Nephron progenitor cell (in vitro differentiated cells): Measurements from ENCODE around the gene EXOC4.

ENCODE experiments used
- DNase-seq: peaks from one replicate; pipeline ENCODE4 v3.0.0; 2021
- H3K27ac Mint-ChIP-seq: 2 replicates; pipeline ENCODE4 v1.8.0; 2021; ENCODE audit warnings: mild to moderate bottlenecking, moderate library complexity, mixed read lengths
- H3K27me3 Mint-ChIP-seq: 2 replicates; pipeline ENCODE4 v1.8.0; 2021; ENCODE audit warnings: mild to moderate bottlenecking, low read depth, mixed read lengths; ENCODE audit not compliant: poor library complexity
- H3K36me3 Mint-ChIP-seq: 2 replicates; pipeline ENCODE4 v1.8.0; 2021; ENCODE audit warnings: low read depth, mixed read lengths
- H3K4me1 Mint-ChIP-seq: 2 replicates; pipeline ENCODE4 v1.8.0; 2021; ENCODE audit warnings: mixed read lengths
- H3K4me3 Mint-ChIP-seq: 2 replicates; pipeline ENCODE4 v1.8.0; 2021; ENCODE audit warnings: mild to moderate bottlenecking, moderate library complexity, mixed read lengths
- H3K9me3 Mint-ChIP-seq: 2 replicates; pipeline ENCODE4 v1.8.0; 2021; ENCODE audit warnings: mild to moderate bottlenecking, moderate library complexity, mixed read lengths
- CTCF ChIP-seq: fragments of 200-600 bp; sonication (generic); IDR thresholded peaks from 2 replicates; pipeline ENCODE4 v1.5.0; 2021; ENCODE audit warnings: antibody characterized with exemption

Gene EXOC4

GRCh38 chr7:133883591-133883990 is 630.7 kb downstream of the EXOC4 start:
- no peak for DNase-seq
- Mint-ChIP-seq H3K27ac (no peak overlapping the region), H3K4me1 (peaks cover 11% of the 10 kb centered on the region), H3K4me3 (no peak overlapping the region), H3K36me3 (no peaks in the 10 kb centered on the region), H3K27me3 (no peaks in the 10 kb centered on the region), H3K9me3 (peaks cover 1% of the 10 kb centered on the region)
- TF ChIP-seq CTCF = no peak

- Mint-ChIP-seq H3K36me3 (peaks cover 3% of the 10 kb centered on the region), H3K9me3 (peaks cover 9% of the 10 kb centered on the region), H3K27me3 (no peaks in the 10 kb centered on the region), H3K4me1 (peaks cover 11% of the 10 kb centered on the region), H3K4me3 (no peak overlapping the region), H3K27ac (no peak overlapping the region)
- DNase-seq = no peak
- TF ChIP-seq CTCF = no peak
Observed at GRCh38 chr7:133885213-133885612, 632.3 kb downstream of the EXOC4 start.

- Mint-ChIP-seq H3K4me1 (peaks cover 11% of the 10 kb centered on the region), H3K4me3 (no peak overlapping the region), H3K27ac (no peak overlapping the region), H3K36me3 (peaks cover 3% of the 10 kb centered on the region), H3K27me3 (no peaks in the 10 kb centered on the region), H3K9me3 (peaks cover 9% of the 10 kb centered on the region)
- no peak for TF ChIP-seq CTCF
- DNase-seq = no peak
Observed at GRCh38 chr7:133886086-133886485, 633.2 kb downstream of the EXOC4 start.

GRCh38 chr7:133886797-133887196 is 633.9 kb downstream of the EXOC4 start:
- TF ChIP-seq CTCF = no peak
- peaks cover 9% of the 10 kb centered on the region for H3K9me3 Mint-ChIP-seq
- H3K4me1 Mint-ChIP-seq = peaks cover 11% of the 10 kb centered on the region
- DNase-seq = no peak
- no peak overlapping the region for H3K4me3 Mint-ChIP-seq
- H3K27ac Mint-ChIP-seq = no peak overlapping the region
- no peaks in the 10 kb centered on the region for H3K27me3 Mint-ChIP-seq
- peaks cover 3% of the 10 kb centered on the region for H3K36me3 Mint-ChIP-seq

- H3K9me3 Mint-ChIP-seq = peaks cover 9% of the 10 kb centered on the region
- H3K27me3 Mint-ChIP-seq = no peaks in the 10 kb centered on the region
- no peak for DNase-seq
- H3K4me3 Mint-ChIP-seq = no peak overlapping the region
- H3K36me3 Mint-ChIP-seq = peaks cover 3% of the 10 kb centered on the region
- peak overlapping the region; percentile 66 for H3K27ac Mint-ChIP-seq
- no peak for TF ChIP-seq CTCF
- H3K4me1 Mint-ChIP-seq = peaks cover 11% of the 10 kb centered on the region
Observed at GRCh38 chr7:133887459-133887858, 634.6 kb downstream of the EXOC4 start.

- DNase-seq = no peak
- no peak for TF ChIP-seq CTCF
- peaks cover 3% of the 10 kb centered on the region for H3K36me3 Mint-ChIP-seq
- H3K9me3 Mint-ChIP-seq = peaks cover 9% of the 10 kb centered on the region
- H3K4me1 Mint-ChIP-seq = peaks cover 11% of the 10 kb centered on the region
- no peak overlapping the region for H3K4me3 Mint-ChIP-seq
- no peak overlapping the region for H3K27ac Mint-ChIP-seq
- no peaks in the 10 kb centered on the region for H3K27me3 Mint-ChIP-seq
Observed at GRCh38 chr7:133888061-133888930, 635.4 kb downstream of the EXOC4 start.
